ENCODE measurements around the gene PTPRCAP. TPM values are rescaled to one million over a fixed set of nuclear protein-coding genes. Genes with fewer than 3 reads are reported as not detected.

PTPRCAP gene
- polyA plus RNA-seq, 3 donors: 2.1 to 14.3 (median 2.8) TPM

DNA sequence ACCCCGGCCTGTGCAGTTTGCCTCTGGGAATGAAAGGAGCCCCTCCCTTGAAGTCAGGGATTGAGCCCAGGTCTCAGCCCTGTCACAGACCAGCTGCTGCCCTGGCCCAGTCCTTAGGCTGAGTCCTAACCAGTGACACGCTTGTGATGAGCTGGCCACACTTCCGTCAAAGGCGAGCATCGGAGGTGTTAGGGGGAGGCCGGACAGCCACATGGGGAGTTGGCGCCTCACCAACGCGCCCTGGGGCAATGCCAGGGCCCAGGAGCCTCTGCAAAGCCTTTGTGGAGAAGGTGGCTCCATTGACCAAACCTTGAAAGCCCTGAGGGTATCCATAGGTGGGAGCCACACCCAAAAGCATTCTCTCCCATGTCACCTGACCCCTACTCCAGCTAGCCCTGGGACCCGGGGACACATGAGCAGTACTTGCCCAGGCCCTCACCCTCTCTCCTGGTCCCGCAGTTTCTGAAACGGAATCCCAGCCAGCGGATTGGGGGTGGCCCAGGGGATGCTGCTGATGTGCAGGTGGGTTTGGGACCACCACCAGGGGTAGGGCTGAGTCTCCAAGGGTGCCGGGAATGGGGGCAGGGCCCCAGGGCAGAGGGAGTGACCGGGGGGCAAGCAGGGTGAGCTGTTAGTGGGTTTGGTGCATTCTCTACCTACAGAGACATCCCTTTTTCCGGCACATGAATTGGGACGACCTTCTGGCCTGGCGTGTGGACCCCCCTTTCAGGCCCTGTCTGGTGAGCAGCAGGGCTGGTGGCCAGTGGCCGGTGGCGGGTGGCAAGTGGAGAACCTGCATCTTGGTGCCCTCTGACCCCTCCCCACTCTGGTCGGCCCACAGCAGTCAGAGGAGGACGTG lies 3.7 kb downstream of the PTPRCAP start:
- peaks cover 47 to 72% of the 10 kb centered on the region in 2 donors for H3K36me3 ChIP-seq (replicated peaks in 1 of 2; ENCODE audit: control insufficient read depth in 1 of 2, insufficient read depth in 2 of 2, low read length in 2 of 2)
- no peak overlapping the region for H3K27ac ChIP-seq (ENCODE audit: low read depth in 1 of 2, low read length in 2 of 2)
- H3K27me3 ChIP-seq (ENCODE audit: control insufficient read depth in 2 of 2, insufficient read depth in 2 of 2, low read length in 2 of 2): no peaks in the 10 kb centered on the region
- no peak overlapping the region for H2AFZ ChIP-seq (ENCODE audit: insufficient read depth, low read depth, low read length, poor library complexity, severe bottlenecking)
- H3K4me1 ChIP-seq (ENCODE audit: control insufficient read depth in 1 of 2, insufficient read depth in 2 of 2, low read length in 2 of 2): peaks cover 21 to 22% of the 10 kb centered on the region in 2 donors
- H3K36me3 Mint-ChIP-seq: peaks cover 40 to 64% of the 10 kb centered on the region in 2 donors
- no peak overlapping the region for H3K4me2 ChIP-seq (replicated peaks; ENCODE audit: extremely low read depth, low read length, poor library complexity, severe bottlenecking)
- no peak overlapping the region for H3K27ac Mint-ChIP-seq
- intact Hi-C loops (cut with micrococcal nuclease): no loop called here
- no peak overlapping the region for H3K9ac ChIP-seq (ENCODE audit: insufficient read depth, low read length, poor library complexity, severe bottlenecking)
- peaks cover 12% of the 10 kb centered on the region for H3K79me2 ChIP-seq (ENCODE audit: insufficient read depth, low read length)
- H3K4me3 Mint-ChIP-seq: no peak overlapping the region
- peaks cover 18% of the 10 kb centered on the region for H3K4me1 Mint-ChIP-seq
- no peaks in the 10 kb centered on the region for H3K9me3 ChIP-seq (replicated peaks in 1 of 2; ENCODE audit: control insufficient read depth in 1 of 2, insufficient read depth in 1 of 2, low read length in 2 of 2)
- TF ChIP-seq, protein P1, sequence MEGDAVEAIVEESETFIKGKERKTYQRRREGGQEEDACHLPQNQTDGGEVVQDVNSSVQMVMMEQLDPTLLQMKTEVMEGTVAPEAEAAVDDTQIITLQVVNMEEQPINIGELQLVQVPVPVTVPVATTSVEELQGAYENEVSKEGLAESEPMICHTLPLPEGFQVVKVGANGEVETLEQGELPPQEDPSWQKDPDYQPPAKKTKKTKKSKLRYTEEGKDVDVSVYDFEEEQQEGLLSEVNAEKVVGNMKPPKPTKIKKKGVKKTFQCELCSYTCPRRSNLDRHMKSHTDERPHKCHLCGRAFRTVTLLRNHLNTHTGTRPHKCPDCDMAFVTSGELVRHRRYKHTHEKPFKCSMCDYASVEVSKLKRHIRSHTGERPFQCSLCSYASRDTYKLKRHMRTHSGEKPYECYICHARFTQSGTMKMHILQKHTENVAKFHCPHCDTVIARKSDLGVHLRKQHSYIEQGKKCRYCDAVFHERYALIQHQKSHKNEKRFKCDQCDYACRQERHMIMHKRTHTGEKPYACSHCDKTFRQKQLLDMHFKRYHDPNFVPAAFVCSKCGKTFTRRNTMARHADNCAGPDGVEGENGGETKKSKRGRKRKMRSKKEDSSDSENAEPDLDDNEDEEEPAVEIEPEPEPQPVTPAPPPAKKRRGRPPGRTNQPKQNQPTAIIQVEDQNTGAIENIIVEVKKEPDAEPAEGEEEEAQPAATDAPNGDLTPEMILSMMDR (IDR thresholded peaks at IDR 0.05): no peak
- H3K27me3 Mint-ChIP-seq (ENCODE audit: low read depth in 3 of 3): no peaks in the 10 kb centered on the region
- H3K4me3 ChIP-seq (replicated peaks in 1 of 3; ENCODE audit: low read depth in 2 of 3, low read length in 3 of 3): no peak overlapping the region
- whole genome bisulfite sequencing (ENCODE audit: insufficient coverage): 74% methylated on average over 11 of the region's 22 CpGs
- peaks cover 0 to under 1% (median 0%) of the 10 kb centered on the region in 7 donors for H3K9me3 Mint-ChIP-seq
- no peak for DNase-seq
- peaks cover 52% of the 10 kb centered on the region for H4K20me1 ChIP-seq (ENCODE audit: insufficient read depth, low read length)

DNA sequence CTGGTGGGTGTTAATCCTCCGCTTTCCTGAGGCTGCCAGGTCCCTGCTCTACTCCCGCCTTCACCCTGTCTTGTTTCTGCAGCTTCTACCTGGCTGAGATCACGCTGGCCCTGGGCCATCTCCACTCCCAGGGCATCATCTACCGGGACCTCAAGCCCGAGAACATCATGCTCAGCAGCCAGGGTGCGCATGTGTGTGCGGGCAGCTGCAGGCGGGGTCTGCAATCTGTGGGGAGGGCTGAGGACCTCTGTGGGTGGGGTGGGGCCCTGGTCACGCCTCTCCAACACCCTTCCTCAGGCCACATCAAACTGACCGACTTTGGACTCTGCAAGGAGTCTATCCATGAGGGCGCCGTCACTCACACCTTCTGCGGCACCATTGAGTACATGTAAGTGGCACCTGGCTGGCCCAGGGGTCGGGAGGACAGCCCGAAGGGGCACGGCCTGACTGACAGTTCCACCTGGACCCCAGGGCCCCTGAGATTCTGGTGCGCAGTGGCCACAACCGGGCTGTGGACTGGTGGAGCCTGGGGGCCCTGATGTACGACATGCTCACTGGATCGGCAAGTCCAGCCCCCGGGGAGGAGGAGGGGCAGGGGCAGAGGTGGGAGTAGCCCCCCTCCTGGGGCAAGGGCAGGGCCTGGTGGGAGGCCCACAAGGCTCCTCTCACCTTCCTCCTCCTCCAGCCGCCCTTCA lies 4.7 kb downstream of the PTPRCAP start:
- H3K27me3 Mint-ChIP-seq (ENCODE audit: low read depth in 3 of 3): no peaks in the 10 kb centered on the region
- H3K9me3 Mint-ChIP-seq: peaks cover 0 to 2% (median 0%) of the 10 kb centered on the region in 7 donors
- TF ChIP-seq, protein P1 (IDR thresholded peaks at IDR 0.05): no peak
- Histone ChIP-seq H4K20me1 (ENCODE audit: insufficient read depth, low read length) (peaks cover 42% of the 10 kb centered on the region), H3K36me3 (replicated peaks in 1 of 2; ENCODE audit: control insufficient read depth in 1 of 2, insufficient read depth in 2 of 2, low read length in 2 of 2) (peaks cover 44 to 64% of the 10 kb centered on the region in 2 donors), H3K4me3 (replicated peaks in 1 of 3; ENCODE audit: low read depth in 2 of 3, low read length in 3 of 3) (no peak overlapping the region), H3K27me3 (ENCODE audit: control insufficient read depth in 2 of 2, insufficient read depth in 2 of 2, low read length in 2 of 2) (no peaks in the 10 kb centered on the region), H3K4me2 (replicated peaks; ENCODE audit: extremely low read depth, low read length, poor library complexity, severe bottlenecking) (no peak overlapping the region), H3K4me1 (ENCODE audit: control insufficient read depth in 1 of 2, insufficient read depth in 2 of 2, low read length in 2 of 2) (peaks cover 24 to 26% of the 10 kb centered on the region in 2 donors), H2AFZ (ENCODE audit: insufficient read depth, low read depth, low read length, poor library complexity, severe bottlenecking) (no peak overlapping the region), H3K27ac (ENCODE audit: low read depth in 1 of 2, low read length in 2 of 2) (no peak overlapping the region), H3K9ac (ENCODE audit: insufficient read depth, low read length, poor library complexity, severe bottlenecking) (no peak overlapping the region), H3K79me2 (ENCODE audit: insufficient read depth, low read length) (peaks cover 16% of the 10 kb centered on the region), H3K9me3 (replicated peaks in 1 of 2; ENCODE audit: control insufficient read depth in 1 of 2, insufficient read depth in 1 of 2, low read length in 2 of 2) (no peaks in the 10 kb centered on the region)
- WGBS (ENCODE audit: insufficient coverage): 98% methylated on average over 13 of the region's 22 CpGs
- no peak overlapping the region for H3K27ac Mint-ChIP-seq
- peaks cover 20% of the 10 kb centered on the region for H3K4me1 Mint-ChIP-seq
- DNase-seq: no peak
- intact Hi-C loops (cut with micrococcal nuclease): no loop called here
- peaks cover 38 to 63% of the 10 kb centered on the region in 2 donors for H3K36me3 Mint-ChIP-seq
- H3K4me3 Mint-ChIP-seq: no peak overlapping the region
